ENCODE measurements around the gene RNU5B-1.

The RNU5B-1 gene

DNA sequence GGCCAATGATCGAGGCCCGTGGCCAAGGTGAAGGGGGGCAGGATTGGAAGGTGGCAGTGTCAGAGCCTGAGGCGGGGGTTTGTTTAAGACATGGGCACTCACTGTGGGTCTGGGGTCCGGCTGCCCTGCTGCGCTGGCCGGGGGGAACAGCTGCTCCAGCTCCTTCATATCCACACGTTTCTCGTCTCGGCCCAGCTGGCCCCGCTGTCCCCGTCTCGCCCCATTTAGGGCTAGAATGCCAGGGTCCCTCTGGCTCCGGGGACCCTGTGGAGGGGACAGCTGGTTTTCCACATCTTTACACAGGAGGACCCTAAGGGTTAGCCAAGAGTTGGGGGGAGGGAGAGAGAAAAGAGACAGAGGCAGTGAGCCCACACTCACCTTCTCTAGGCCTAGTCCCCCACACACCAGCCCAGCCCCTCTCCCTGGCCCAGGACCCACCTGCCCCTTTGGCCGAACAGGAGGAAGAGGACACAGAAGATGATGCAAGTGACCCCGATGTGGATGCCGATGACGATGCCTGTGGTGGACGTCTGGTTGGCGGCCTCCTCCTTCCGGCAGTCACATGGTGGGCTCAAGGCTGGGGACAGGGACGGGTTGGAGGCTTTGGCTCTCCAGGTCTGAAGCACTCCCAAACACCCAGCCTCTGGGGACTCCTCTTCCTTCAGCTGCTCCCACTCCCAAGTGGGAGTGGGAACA is 25.0 kb downstream of the RNU5B-1 start:
- no peak for DNase-seq

DNA sequence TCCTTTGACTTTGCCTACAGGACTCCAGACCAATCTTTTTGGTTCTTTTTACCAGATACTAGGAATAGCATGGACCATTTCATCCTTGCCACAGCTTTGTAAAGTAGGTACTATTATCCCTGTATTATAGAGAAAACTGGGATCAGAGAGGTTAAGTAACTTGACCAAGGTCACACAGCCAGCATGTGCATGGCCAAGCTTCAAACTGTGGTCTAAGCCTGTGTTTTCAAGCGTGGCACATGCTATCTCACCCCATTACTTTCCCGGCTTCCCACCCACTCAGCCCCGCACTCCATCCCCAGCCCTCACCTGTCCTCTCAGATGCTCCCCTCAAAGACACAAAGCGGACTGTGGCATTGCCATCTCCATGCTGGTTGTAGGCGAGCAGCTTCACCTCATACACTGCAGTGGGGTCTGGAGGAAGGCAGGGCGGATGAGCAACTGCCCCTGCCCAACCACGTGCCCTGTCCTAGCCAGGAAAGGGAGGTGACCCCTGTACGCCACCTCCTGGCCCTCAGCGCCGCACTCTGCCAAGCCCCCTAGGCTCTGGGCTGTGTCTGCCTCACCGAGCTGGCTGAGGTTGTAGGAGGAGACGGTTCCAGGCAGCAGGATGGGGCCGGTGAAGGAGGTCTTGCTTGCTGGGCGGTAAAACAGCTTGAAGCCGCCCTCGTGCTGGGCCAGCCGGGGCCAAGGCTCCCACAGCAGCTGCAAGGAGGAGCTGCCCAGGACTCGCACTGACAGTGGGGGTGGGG is 25.7 kb downstream of the RNU5B-1 start:
- DNase-seq: no peak

DNA sequence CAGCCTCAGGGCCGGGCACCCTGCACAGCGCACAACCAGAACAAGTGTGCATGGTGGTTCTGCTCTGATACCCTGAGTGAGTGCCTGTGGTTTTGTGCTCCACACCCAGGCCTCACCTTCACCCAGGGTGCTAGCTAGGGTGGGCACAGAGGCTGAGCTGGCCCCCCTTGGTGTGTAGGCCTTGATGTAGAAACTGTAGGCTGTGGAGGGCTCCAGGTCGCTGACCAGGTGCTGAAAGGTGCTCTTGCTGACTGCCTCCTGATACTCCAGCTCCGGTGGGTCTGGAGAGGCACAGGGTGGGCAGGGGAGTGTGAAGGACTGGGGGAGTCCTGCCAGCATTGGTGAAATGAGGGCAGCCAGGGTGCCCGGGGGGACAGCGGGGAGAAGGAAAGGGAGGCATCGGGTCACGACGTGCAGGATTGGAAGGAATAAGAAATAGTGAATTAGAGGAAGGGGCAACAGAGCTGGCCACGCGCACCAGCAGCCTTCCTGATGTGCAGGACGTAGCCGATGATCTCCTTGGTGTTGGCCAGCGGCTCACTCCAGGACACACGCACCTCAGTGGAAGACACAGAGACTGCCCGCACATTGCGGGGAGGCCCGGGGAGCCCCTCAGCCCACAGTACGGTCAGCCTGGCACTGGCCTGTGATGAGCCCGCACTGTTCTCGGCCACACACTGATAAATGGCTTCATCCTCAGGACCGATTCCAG is 26.6 kb downstream of the RNU5B-1 start:
- DNase-seq: no peak

DNA sequence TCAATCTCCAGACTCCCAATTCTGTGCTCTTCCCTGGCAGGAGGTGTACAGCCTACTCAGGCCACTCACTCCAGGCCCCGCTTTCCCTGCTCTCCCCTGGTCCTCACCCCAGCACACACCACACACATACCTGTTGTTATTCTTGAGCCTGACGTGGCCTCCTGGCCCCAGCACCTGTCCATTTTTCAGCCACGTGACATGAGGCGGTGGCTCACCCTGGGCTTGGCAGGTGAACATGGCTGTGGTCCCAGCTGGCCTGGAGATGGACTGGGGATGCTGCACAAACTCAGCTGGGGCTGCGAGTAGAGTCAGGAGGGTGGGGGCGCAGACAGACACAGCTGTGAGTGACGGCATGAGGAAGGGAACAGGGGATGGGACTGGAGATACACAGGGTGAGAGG is 27.3 kb downstream of the RNU5B-1 start:
- DNase-seq: no peak

DNA sequence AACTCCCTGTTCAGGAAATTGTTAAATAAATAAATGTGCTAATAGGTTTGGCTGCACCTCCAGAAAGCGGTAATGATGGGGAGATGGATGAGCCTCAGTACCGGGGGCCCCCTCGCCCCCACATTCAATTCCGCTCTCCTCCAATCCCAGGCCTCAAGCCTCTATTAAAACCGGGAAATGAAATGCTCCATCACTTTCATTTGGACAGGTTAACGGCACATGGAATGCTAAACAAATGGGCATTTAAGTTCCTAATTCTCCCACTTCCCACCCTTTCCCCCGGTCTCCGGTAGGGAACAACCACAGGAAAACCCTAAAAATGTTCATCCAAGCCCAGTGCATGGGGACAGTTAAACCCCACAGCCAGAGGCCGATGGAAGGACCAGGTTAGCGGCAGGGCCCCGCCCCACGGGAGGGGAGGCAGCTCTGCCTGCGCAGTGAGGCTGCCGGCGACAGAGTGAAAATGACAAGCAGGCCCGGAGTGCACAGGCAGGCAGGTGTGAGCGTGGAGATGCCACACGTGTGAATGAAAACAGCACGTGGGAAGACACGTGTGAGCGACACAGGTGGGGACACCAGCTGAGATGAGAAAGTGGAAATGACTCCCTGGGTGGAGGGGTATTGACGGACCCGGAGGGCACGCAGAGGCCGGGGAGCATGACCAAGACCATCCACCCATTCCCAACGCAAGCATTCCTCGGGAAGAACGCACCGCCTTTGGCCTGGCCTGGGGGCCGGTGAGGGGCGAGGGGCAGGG is 28.1 kb downstream of the RNU5B-1 start:
- DNase-seq: no peak

DNA sequence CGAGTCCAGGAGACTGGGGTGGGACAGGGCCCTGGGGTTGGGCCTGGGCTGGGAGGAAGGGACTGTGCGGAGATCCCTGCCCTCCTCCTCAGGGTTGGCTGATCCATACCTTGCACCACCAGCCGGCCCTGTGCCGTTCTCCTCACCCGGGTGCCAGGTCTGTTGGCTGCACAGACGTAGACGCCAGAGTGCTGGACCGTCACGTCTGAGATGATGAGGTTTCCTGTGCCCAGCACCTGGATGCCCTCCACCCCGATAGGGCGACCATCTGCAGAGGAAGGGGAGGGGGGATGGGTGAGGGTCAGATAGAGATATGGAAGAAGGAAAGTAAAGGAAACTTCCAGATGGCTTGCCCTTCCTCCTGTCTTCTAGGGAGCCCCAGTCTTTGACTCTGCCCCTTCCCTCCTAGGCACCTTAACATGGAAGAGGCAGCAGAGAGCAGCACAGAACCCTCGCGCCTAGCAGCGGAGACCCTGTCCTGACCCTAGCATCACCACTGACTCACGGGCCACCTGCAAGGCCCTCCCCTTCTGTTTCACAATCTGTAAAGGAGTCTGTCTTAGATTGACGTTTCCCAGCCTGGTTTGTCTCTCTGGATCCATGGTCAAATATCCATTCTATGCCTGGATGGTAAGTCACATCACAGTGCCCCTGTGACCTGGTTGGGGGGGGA is 28.8 kb downstream of the RNU5B-1 start:
- DNase-seq: no peak

DNA sequence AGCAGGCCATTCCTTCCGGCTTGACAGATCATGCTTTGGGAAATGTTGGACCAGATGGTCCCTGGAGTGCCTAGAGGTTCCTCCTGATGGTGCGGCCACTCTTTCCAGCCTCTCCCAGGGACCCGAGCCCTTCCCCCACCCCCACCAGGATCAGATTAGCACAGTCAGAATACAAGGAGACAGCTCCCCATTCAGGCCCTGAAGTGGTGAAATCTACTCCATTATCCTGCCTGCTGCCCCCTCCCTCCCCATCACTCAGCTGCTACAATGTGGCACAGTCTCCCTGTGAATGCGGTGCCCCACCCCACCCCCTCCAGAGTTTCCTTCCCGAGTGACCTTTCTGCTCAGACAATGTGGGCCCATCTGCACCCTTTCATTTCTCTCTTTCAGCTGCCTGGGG is 29.4 kb downstream of the RNU5B-1 start:
- DNase-seq: no peak

DNA sequence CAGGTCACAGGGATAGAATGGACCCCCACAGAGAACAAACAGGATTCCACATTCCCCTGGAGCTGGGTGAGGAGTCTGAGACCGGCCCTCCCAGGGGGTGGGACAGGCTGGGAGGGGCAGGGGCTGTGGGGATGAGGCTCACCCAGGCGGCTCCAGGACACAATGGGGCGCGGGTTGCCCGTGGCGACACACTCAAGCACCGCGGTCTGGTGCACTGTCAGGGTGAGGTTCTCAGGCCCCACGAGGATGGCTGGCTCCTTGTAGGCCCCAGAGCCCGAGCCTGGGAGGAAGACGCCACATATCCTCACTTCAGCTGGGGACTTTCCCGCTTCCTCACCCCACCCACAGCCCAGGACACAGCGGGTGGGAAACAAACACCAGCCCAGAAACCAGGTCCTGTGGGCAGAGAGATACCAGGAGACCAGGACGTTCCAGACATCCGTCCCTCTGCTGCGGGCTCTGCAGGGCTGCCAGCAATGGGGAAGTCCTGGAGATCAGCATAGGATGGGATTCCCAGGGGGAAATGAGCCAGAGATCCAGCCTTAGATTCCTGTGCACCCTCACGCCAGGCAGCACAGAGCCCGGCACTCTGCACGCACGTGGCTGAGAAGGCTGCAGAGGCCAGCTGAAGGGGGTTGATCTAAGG is 30.2 kb downstream of the RNU5B-1 start:
- DNase-seq: no peak

DNA sequence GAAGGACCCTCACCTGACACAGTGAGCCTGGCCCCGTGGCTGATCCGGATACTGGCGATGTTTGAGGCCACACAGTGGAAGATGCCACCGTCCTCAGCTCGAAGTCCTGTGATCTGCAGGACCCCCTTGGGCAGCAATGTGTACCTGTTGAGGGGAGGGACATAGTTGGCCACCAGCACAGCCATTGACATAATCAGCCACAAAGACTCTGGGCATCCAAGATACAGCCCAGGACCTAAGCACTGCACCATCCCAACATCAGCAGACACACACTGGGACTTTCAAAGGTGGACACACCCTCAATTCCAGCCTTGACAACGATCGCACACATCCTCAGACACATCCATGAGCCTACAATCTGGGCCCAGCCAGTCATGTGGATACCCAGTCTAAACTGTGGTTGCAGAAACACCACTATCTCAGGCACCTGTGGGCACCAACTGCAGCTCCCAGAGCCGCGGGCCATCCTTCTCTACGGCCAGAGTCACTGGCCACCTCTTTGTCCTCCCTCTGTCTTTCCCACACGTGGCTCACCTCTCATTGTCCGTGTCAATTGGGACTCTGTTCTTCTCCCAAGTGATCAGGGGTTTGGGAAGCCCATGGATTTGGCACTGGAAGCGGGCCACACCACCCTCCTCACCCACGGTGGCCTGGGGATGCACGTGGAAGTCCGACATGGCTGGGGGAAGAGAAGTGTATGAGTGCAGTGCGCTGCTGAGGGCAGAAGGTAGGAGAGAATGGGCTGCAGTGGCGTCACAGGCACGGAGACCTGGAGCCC is 31.0 kb downstream of the RNU5B-1 start:
- no peak for DNase-seq

DNA sequence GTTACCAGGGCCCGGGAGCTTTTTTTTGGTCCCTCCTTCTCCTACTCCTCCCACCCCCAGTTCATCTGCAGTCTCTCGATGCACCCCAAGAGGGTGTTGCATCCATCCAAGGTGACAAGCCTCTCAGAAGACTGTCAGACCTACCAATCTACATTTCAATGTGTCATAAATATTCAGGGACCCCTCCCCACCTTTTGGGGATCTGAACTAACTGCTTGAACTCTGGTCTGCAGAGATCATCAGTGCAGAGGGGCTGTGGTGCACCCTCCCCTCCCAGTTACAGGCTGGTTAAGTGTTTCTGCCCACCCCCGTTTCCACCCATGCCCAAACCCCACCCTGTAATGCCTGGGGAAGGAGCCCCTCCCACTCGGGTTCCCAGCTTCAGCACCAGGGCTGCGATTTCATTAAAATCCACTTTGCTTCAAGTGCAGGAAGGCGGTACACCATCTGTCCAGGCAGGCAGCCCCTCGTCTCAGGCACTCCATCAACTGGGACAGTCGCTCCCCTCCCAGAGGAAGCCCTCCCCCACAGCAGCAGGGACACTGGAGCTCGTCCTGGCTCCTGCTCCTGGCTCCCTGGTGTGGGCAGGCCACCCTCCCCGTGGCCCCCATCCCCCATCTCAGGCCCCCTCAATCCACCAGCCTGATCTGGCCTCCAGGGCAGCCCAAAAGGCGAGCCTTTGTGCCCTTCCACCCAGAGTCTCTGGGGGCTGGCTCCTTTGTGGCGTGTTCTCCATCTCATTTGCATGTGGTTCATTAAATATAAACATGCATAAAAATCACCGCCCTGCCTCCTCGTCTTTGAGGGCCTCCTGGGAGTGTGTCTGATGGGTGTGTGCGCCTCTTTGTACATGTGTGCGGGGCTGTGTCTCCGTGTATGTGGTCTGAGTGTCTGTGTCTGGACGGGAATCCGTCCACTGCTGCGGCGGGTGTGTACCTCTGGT is 32.3 kb downstream of the RNU5B-1 start:
- DNase-seq: peak; percentile 93

DNA sequence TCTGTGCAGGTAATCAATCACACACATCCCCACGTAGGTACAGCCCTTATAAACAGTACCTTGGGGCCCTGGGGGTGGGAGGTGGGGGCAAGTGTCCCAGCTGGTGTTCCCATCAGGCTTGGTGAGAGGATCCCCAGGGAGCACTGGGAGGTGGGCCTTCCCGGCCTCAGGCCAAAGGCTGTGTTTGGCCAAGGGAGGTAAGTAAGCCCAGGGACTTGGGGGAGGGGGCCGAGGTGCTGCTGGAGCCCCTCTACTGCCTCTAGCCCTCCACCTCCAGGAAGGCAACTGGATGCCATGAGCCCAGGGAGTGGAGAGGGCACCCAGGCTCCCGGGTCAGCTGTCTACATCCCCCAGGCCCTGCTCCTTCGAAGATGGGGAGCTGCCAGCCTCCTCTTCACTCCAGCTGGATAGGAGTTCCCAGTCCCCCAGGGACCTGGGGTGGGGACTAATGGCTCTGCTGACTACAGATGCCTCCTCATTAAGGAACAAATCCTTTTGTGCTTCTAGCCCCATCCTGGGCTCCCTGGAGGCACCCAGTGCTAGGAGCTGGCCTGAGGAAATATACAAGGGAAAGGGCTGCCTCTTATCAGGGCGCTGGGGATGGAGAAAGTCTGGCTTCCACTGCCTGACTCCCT is 33.1 kb downstream of the RNU5B-1 start:
- peak; percentile 57 for DNase-seq

DNA sequence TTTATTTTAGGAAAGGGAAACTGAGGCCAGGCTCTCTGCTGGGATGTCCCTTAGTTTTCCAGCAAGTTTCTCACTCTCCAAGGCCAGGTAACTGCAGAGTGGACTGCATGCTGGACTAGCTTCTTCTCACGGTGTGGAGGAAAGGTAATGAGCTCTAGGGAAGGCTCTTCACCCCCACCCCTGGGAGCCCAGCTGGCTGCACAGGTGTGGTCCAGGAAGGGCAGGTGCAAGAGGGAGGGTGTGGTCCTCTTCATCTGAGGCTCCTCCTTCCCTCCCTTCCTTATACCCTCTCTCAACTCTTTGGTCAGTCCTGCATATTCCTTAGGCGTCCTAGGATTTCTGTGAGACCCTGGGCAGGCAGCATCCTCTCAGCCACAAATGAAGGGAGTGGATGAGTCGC is 33.9 kb downstream of the RNU5B-1 start:
- peak; percentile 28 for DNase-seq

DNA sequence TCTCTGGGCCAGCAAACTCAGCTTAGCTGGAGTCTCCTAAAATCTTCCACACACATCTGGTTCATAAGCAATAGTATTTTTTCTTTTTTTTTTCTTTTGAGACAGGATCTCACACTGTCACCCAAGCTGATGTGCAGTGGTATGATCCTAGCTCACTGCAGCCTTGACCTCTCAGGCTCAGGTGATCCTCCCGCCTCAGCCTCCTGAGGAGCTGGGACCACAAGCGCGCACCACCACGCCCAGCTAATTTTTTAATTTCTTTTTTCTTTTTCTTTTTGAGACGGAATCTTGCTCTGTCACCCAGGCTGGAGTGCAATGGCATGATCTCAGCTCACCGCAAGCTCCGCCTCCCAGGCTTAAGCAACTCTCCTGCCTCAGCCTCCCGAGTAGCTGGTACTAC is 34.3 kb downstream of the RNU5B-1 start:
- no peak for DNase-seq

DNA sequence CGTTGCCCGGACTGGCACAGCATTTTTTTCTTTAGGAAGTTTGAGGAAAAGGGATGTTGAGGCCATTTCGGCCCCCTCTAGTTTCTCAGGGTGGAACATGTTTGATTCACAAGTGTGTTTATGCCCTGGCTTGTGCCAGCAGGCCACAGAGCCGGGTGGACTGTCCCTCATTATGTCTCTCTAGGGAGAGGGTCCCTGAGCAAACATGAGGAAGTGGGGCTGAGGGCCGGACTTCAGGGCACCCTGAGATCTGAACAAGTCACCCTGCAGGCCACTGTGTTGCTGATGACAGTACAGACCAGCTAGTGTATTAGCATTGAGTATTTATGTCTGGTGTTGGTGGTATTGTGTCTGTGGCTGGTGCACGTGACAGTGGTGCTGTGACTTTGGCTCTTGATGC is 34.9 kb downstream of the RNU5B-1 start:
- no peak for DNase-seq

DNA sequence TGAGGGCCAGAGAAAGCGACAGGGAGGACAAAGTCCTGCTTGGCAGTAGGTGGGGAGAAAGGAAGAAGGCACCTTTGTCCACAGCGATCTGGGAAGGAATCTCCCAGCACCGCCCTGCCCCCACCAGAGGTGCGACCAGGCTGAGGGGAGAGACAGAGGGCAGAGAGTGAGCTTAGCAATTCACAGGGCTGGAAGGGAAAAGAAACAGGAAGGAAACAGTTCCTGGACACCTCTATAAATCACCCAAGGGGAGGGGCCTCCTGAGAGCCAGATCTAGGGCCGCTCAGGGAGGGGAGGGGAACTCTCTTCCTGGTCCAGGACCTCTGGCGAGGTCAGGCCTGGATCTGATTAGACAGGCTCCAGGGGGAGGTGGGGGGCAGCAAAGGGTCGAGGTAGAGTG is 35.4 kb downstream of the RNU5B-1 start:
- no peak for DNase-seq

DNA sequence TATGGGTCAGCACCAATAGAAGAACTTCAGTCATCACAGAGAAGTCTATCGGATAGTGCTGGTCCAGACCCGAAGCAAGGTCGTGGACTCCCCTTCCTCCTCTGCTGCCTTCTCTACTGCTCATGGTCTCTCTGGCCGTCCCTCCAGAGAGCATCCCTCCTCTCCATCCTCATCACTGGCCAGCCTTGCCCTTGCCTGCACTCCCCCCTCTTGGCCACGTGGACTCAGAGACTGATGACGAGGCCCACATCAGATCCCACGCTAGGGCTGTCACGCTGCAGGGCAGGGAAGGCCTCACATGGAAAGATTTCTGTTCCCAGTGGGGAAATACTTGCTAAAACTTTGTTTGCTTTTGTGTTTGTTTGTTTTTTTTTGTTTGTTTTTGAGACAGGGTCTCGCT is 38.0 kb downstream of the RNU5B-1 start:
- no peak for DNase-seq

DNA sequence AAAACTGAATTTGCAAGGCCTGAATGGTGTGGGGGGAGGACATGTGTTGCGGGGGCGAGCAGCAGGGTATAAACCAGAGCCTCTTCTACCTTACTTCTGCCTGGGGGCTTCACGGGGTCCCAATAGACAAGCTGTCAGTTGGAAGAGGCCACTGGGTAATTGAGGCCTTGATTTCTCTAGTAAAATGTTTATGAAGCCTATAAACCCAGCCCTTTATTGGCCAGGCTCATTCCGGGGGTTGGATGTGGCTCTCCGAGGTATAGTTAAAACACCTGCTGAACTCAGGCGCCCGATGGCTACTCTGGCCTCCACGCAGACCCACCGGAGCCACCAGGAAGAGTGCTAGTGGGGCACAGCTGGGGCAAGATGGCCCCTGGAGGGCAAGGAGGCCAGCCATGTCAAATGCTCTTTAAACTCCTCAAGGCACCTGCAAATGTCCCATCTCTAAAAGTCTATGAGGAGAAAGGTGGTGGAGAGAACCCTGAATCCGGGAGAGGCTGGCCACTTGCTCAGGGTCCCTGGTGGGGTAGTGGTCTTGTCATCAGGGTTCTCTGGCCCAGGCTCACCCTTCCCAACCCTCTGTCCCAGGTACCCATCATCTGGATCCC is 39.0 kb downstream of the RNU5B-1 start:
- DNase-seq: no peak

DNA sequence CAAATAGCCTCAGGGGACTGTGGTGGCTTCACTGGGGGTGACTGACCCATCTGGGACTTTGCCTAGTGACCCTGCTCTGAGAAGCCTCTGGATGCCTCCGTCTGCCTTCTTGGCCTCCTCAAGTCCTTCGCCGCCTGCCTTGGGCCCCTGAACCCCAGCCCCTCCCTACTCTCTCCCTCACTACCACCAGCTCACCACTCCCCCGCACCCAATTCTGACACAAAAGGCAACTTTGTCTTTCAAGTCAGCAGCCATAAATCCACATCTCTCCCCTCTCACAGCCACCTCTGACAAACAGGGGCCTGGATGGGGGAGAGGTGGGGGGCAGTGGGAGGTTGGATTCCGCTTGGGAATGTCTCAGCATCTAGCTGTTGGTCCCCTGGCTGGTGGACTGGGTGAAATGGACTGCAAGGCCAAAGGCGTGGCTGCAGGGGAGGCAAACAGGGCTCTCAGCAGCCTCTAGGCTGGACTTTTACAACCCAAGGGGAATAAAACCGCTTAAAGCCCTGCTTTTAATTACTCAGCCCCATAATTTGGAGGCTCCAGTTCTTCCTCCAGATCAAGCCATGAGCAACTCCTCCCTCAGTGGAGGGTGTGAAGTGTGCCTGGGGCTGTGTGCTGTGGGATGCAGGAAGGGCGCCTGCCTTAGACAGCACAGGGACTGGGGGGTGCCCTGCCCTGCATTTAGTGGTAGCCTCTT is 39.9 kb downstream of the RNU5B-1 start:
- no peak for DNase-seq

DNA sequence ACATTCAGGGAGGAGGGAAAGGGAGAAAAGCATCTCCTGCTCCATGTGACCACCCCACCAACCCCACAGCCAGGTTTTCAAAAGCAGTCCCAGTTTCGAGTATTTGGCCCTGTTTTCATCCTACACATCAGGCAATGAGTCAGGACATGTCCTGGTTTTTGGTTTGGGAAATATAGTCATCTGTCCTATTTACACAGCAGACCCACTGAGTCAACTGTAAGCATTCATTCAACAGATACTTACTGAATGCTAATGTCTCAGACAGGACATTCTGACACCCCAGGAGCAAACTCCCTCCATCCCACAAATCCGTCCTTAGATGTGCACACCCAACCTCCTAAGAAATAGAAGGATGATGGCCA is 40.4 kb downstream of the RNU5B-1 start:
- no peak for DNase-seq
